Aortic smooth muscle cell (primary cell): ENCODE data around the gene ZNF326. TPM values are rescaled to one million over a fixed set of nuclear protein-coding genes. Genes with fewer than 3 reads are reported as not detected.

ENCODE experiments used
- total RNA-seq: library from RNA; depleted of rRNA; stranded (reverse); fragments of >200 nt; gene quantifications from 2 replicates; pipeline ENCODE4 v1.2.3, GENCODE V29; 2014

The ZNF326 gene, protein sequence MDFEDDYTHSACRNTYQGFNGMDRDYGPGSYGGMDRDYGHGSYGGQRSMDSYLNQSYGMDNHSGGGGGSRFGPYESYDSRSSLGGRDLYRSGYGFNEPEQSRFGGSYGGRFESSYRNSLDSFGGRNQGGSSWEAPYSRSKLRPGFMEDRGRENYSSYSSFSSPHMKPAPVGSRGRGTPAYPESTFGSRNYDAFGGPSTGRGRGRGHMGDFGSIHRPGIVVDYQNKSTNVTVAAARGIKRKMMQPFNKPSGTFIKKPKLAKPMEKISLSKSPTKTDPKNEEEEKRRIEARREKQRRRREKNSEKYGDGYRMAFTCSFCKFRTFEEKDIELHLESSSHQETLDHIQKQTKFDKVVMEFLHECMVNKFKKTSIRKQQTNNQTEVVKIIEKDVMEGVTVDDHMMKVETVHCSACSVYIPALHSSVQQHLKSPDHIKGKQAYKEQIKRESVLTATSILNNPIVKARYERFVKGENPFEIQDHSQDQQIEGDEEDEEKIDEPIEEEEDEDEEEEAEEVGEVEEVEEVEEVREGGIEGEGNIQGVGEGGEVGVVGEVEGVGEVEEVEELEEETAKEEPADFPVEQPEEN
- 5.9 and 7.5 TPM in 2 replicates for total RNA-seq

GRCh38 chr1:89994805-89995597 is at the start of gene ZNF326:
TSS of gene ZNF326 (plus strand) at chr1:89995110. CDS start at chr1:89995258, 148 bp downstream.

Other genes with a start within 250 kb of the ZNF326 start
- gene LRRC8D, start 174.1 kb upstream of the ZNF326 start, total RNA-seq, result 8.5 and 8.6 TPM in 2 replicates